Measurements from ENCODE around the gene MORN1. TPM values are rescaled to one million over a fixed set of nuclear protein-coding genes. Genes with fewer than 3 reads are reported as not detected.

The MORN1 gene
- total RNA-seq, 1 donor from 2014 or later = 11.8 TPM

DNA sequence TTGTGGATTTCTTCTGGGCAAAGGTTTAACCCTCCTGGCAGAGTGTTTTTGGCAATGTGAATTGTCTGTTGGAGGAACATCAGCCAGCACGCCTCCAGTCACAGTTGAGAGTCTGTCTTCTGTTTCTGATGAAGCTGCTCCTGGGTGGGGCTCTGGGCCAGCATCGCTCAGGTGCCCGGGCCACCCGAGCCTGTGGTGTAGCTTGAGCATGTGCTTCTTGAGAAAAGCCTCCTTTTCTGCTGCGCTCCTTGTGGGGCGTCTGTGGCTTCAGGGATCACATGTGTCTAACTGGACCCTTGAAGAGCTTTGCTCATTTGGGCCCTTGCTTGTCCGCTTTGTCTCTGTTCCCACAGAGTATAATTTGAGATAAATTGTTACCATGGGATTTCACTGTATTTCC lies 7.5 kb upstream of the MORN1 start:
- Histone ChIP-seq H3K27me3 (no peaks in the 10 kb centered on the region), H3K36me3 (peaks cover 0 to 71% of the 10 kb centered on the region in 2 donors), H3K27ac (no peak overlapping the region), H3K9me3 (no peaks in the 10 kb centered on the region), H3K4me3 (no peak overlapping the region), H3K4me1 (peaks cover 15% of the 10 kb centered on the region)
- no peak for TF ChIP-seq POLR2AphosphoS5 (IDR thresholded peaks at IDR 0.05; ENCODE audit: insufficient read depth in 1 of 2, low read depth in 1 of 2)
- intact Hi-C loops (cut with DNase I) = no loop called here
- DNase-seq (ENCODE audit: extremely low spot score in 2 of 2) = no peak

DNA sequence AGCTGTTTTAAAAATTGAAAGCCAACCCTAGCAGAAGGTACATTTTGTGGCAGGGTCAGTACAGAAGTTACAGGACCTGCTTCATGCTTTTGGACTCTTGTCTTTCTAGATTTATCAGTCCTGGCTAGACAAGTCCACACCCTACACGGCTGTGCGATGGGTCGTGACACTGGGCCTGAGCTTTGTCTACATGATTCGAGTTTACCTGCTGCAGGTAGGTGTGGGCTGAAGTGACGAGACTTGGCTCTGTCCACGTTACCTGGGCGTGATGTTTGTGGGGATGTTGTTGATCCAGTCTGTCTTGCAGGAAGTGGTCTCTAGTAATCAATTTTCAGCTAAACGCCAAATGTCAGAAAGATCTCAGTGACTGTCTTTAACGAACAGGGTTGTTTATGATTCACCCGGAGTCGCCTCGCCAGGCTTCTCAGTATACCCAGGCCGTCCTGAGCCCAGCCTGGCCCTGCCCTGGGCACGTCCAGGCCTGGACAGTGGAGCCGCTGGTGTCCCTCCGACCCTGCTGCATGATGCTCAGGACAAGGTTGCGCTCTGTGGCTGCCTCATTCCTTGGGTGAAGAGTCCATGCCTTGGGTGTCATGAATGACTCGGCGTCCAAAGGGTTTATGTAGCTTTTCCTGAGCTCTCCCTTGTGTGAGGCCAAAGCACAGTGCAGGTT lies 5.8 kb upstream of the MORN1 start:
- no peak for DNase-seq (ENCODE audit: extremely low spot score in 2 of 2)
- Histone ChIP-seq H3K4me3 (no peak overlapping the region), H3K27me3 (no peaks in the 10 kb centered on the region), H3K36me3 (peaks cover 0 to 62% of the 10 kb centered on the region in 2 donors), H3K27ac (no peak overlapping the region), H3K4me1 (peaks cover 32% of the 10 kb centered on the region), H3K9me3 (no peaks in the 10 kb centered on the region)
- intact Hi-C loops (cut with DNase I) = no loop called here
- TF ChIP-seq POLR2AphosphoS5 (IDR thresholded peaks at IDR 0.05; ENCODE audit: insufficient read depth in 1 of 2, low read depth in 1 of 2) (no peak), POLR2A (IDR thresholded peaks at IDR 0.05) (no peak)
- TF ChIP-seq, protein P1, sequence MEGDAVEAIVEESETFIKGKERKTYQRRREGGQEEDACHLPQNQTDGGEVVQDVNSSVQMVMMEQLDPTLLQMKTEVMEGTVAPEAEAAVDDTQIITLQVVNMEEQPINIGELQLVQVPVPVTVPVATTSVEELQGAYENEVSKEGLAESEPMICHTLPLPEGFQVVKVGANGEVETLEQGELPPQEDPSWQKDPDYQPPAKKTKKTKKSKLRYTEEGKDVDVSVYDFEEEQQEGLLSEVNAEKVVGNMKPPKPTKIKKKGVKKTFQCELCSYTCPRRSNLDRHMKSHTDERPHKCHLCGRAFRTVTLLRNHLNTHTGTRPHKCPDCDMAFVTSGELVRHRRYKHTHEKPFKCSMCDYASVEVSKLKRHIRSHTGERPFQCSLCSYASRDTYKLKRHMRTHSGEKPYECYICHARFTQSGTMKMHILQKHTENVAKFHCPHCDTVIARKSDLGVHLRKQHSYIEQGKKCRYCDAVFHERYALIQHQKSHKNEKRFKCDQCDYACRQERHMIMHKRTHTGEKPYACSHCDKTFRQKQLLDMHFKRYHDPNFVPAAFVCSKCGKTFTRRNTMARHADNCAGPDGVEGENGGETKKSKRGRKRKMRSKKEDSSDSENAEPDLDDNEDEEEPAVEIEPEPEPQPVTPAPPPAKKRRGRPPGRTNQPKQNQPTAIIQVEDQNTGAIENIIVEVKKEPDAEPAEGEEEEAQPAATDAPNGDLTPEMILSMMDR (IDR thresholded peaks at IDR 0.05) = no peak

DNA sequence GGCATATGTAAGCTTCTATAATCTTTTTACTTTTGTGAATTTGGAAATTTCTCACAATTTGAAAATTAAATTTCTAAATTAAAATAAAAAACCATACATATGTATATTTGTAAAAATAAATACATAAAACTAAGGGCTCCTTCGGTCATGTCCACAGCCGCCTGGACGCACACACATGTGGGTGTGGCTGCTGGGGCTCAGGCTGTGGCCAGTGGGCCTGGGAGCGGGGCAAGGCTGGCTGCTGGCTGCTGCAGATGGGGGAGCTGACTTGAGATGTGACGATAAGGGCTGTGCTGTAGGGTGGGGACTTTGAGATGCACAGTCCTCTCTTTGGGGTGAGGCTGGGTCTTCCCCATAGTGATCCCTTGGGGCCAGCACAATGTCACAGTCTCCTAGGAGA lies 5.1 kb upstream of the MORN1 start:
- Histone ChIP-seq H3K27me3 (no peaks in the 10 kb centered on the region), H3K27ac (no peak overlapping the region), H3K36me3 (peaks cover 0 to 59% of the 10 kb centered on the region in 2 donors), H3K4me1 (peaks cover 33% of the 10 kb centered on the region), H3K4me3 (no peak overlapping the region), H3K9me3 (no peaks in the 10 kb centered on the region)
- TF ChIP-seq POLR2A (IDR thresholded peaks at IDR 0.05) (no peak), POLR2AphosphoS5 (IDR thresholded peaks at IDR 0.05; ENCODE audit: insufficient read depth in 1 of 2, low read depth in 1 of 2) (no peak)
- TF ChIP-seq, protein P1 (IDR thresholded peaks at IDR 0.05) = no peak
- DNase-seq (ENCODE audit: extremely low spot score in 2 of 2) = no peak
- intact Hi-C loops (cut with DNase I) = no loop called here

GRCh38 chr1:2396059-2396458 lies 4.7 kb upstream of the MORN1 start:
- intact Hi-C loops (cut with DNase I) = no loop called here
- TF ChIP-seq POLR2AphosphoS5 (IDR thresholded peaks at IDR 0.05; ENCODE audit: insufficient read depth in 1 of 2, low read depth in 1 of 2) (no peak), POLR2A (IDR thresholded peaks at IDR 0.05) (no peak)
- TF ChIP-seq, protein P1 (IDR thresholded peaks at IDR 0.05) = no peak
- Histone ChIP-seq H3K4me3 (no peak overlapping the region), H3K36me3 (peaks cover 0 to 59% of the 10 kb centered on the region in 2 donors), H3K9me3 (no peaks in the 10 kb centered on the region), H3K4me1 (peaks cover 34% of the 10 kb centered on the region), H3K27me3 (no peaks in the 10 kb centered on the region), H3K27ac (no peak overlapping the region)
- DNase-seq (ENCODE audit: extremely low spot score in 2 of 2) = no peak

DNA sequence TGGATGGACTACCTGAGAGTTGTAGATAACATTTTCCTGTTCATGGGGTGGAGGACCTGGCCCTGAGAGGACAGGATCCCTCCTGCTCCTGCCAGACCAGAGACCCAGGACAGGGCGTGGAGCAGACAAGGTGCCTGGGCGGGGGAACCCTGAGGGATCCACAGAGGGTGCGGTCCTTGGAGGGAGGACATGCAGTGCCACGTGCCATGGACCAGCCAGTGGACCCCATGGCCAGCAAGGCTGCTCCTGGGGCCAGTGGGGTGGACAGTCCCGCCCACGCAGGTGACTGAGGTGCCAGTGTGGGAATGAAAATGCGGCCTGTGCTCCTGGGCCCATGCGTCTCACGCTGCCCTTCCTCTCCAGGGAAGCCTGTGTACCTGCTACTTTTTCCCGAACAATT lies 3.9 kb upstream of the MORN1 start:
- Histone ChIP-seq H3K36me3 (peaks cover 0 to 52% of the 10 kb centered on the region in 2 donors), H3K27me3 (no peaks in the 10 kb centered on the region), H3K27ac (no peak overlapping the region), H3K9me3 (no peaks in the 10 kb centered on the region), H3K4me3 (no peak overlapping the region), H3K4me1 (peaks cover 42% of the 10 kb centered on the region)
- DNase-seq (ENCODE audit: extremely low spot score in 2 of 2) = no peak
- TF ChIP-seq POLR2A (IDR thresholded peaks at IDR 0.05) = no peak
- TF ChIP-seq, protein P1 (IDR thresholded peaks at IDR 0.05) = no peak
- TF ChIP-seq POLR2AphosphoS5 (IDR thresholded peaks at IDR 0.05; ENCODE audit: insufficient read depth in 1 of 2, low read depth in 1 of 2) = no peak
- intact Hi-C loops (cut with DNase I) = no loop called here
